ENCODE results near the gene CEP128. TPM values are rescaled to one million over a fixed set of nuclear protein-coding genes. Genes with fewer than 3 reads are reported as not detected.

Gene CEP128
- total RNA-seq, 5 donors from 2014 or later (not counting 1 experiment from before 2014, with no cell fraction given) = 12.6 to 24.8 (median 15.2) TPM

- H3K27me3 Mint-ChIP-seq = no peaks in the 10 kb centered on the region
- peaks cover 13 to 19% (median 18%) of the 10 kb centered on the region in 3 donors for H3K4me1 Mint-ChIP-seq
- no peak for ATAC-seq (replicated peaks in 1 of 4)
Measured at GRCh38 chr14:80981673-80982072, 40.1 kb upstream of the CEP128 start.

GRCh38 chr14:80981156-80981555 is 39.6 kb upstream of the CEP128 start:
- Histone ChIP-seq H3K27me3 (replicated peaks in 1 of 2; ENCODE audit: control insufficient read depth in 2 of 2, extremely low read depth in 1 of 2, insufficient read depth in 2 of 2, low read length in 1 of 2) (no peaks in the 10 kb centered on the region), H3K4me3 (ENCODE audit: control insufficient read depth in 1 of 2, extremely low read depth in 1 of 2, low read length in 1 of 2) (no peak overlapping the region), H3K4me1 (ENCODE audit: control insufficient read depth in 1 of 2, extremely low read depth in 1 of 2, insufficient read depth in 2 of 2, low read length in 2 of 2) (peaks cover 2 to 6% of the 10 kb centered on the region in 2 experiments), H3K27ac (ENCODE audit: low read length) (no peak overlapping the region), H3K36me3 (ENCODE audit: control insufficient read depth in 2 of 2, extremely low read depth in 1 of 2, insufficient read depth in 1 of 2, low read length in 1 of 2) (no peaks in the 10 kb centered on the region), H3K9me3 (no peaks in the 10 kb centered on the region)
- Mint-ChIP-seq H3K27me3 (no peaks in the 10 kb centered on the region), H3K27ac (no peak overlapping the region), H3K4me3 (no peak overlapping the region), H3K36me3 (no peaks in the 10 kb centered on the region), H3K4me1 (peaks cover 13 to 19% (median 18%) of the 10 kb centered on the region in 3 donors), H3K9me3 (no peaks in the 10 kb centered on the region)
- POLR2A ChIA-PET = interaction anchor here in 1 of 2 donors (0.7 kb wide), 1 partner anchor 21 kb away, joined by 3 read pairs; no protein-coding TSS in a partner anchor
- 83% methylated on average over 3 of the region's 3 CpGs for WGBS (ENCODE audit: insufficient coverage)
- ATAC-seq (replicated peaks in 1 of 4) (no peak), DNase-seq (no peak)
- CTCF ChIA-PET = interaction anchor here in 1 of 2 donors (1.5 kb wide), 1 partner anchor 15 kb away, joined by 5 read pairs; no protein-coding TSS in a partner anchor

More at GRCh38 chr14:80981673-80982072, 40.1 kb upstream of the CEP128 start:
- Histone ChIP-seq H3K36me3 (ENCODE audit: control insufficient read depth in 2 of 2, extremely low read depth in 1 of 2, insufficient read depth in 1 of 2, low read length in 1 of 2) (no peaks in the 10 kb centered on the region), H3K4me3 (ENCODE audit: control insufficient read depth in 1 of 2, extremely low read depth in 1 of 2, low read length in 1 of 2) (no peak overlapping the region), H3K9me3 (no peaks in the 10 kb centered on the region), H3K4me1 (ENCODE audit: control insufficient read depth in 1 of 2, extremely low read depth in 1 of 2, insufficient read depth in 2 of 2, low read length in 2 of 2) (peaks cover 2 to 6% of the 10 kb centered on the region in 2 experiments), H3K27me3 (replicated peaks in 1 of 2; ENCODE audit: control insufficient read depth in 2 of 2, extremely low read depth in 1 of 2, insufficient read depth in 2 of 2, low read length in 1 of 2) (no peaks in the 10 kb centered on the region), H3K27ac (ENCODE audit: low read length) (no peak overlapping the region)
- no peaks in the 10 kb centered on the region for H3K36me3 Mint-ChIP-seq
- no peak overlapping the region for H3K27ac Mint-ChIP-seq
- CTCF ChIA-PET = interaction anchor here in 1 of 2 donors (1.5 kb wide), 1 partner anchor 15 kb away, joined by 5 read pairs; no protein-coding TSS in a partner anchor
- H3K4me3 Mint-ChIP-seq = no peak overlapping the region
- no peak for DNase-seq
- POLR2A ChIA-PET = no interaction called here
- no peaks in the 10 kb centered on the region for H3K9me3 Mint-ChIP-seq
- WGBS (ENCODE audit: insufficient coverage) = 86% methylated on average over 2 of the region's 7 CpGs

DNA sequence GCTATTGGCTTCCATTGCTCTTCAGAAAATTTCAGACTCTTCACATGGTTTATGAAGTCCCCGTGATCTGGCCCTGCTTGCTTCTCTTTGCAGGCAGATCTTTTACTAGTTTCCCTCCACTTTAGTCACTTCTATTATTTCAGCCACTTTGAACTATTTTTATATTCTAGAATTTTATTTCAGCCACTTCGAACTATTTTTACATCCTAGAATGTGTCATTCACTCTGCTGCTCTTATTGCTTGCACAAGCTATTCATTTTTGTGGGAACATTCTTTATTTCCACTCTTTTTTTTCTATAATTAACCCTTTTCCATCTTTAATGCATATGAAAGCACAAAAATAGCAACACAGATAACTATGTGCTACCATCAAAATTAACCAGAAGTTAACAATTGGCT is 38.4 kb upstream of the CEP128 start:
- Histone ChIP-seq H3K27ac (ENCODE audit: low read length) (no peak overlapping the region), H3K4me1 (ENCODE audit: control insufficient read depth in 1 of 2, extremely low read depth in 1 of 2, insufficient read depth in 2 of 2, low read length in 2 of 2) (peaks cover 2 to 6% of the 10 kb centered on the region in 2 experiments), H3K9me3 (no peaks in the 10 kb centered on the region), H3K4me3 (ENCODE audit: control insufficient read depth in 1 of 2, extremely low read depth in 1 of 2, low read length in 1 of 2) (no peak overlapping the region), H3K27me3 (replicated peaks in 1 of 2; ENCODE audit: control insufficient read depth in 2 of 2, extremely low read depth in 1 of 2, insufficient read depth in 2 of 2, low read length in 1 of 2) (no peaks in the 10 kb centered on the region), H3K36me3 (ENCODE audit: control insufficient read depth in 2 of 2, extremely low read depth in 1 of 2, insufficient read depth in 1 of 2, low read length in 1 of 2) (no peaks in the 10 kb centered on the region)
- H3K9me3 Mint-ChIP-seq = no peaks in the 10 kb centered on the region
- H3K4me3 Mint-ChIP-seq = no peak overlapping the region
- ATAC-seq (replicated peaks in 1 of 4) (no peak), DNase-seq (no peak)
- no peaks in the 10 kb centered on the region for H3K36me3 Mint-ChIP-seq
- POLR2A ChIA-PET = no interaction called here
- H3K27me3 Mint-ChIP-seq = peaks cover 0 to 2% of the 10 kb centered on the region in 2 donors
- 100% methylated on average over 2 of the region's 2 CpGs for WGBS (ENCODE audit: insufficient coverage)
- H3K27ac Mint-ChIP-seq = no peak overlapping the region
- H3K4me1 Mint-ChIP-seq = peaks cover 13 to 19% (median 18%) of the 10 kb centered on the region in 3 donors
- CTCF ChIA-PET = interaction anchor here in 1 of 2 donors (1.5 kb wide), 1 partner anchor 16 kb away, joined by 5 read pairs; no protein-coding TSS in a partner anchor

- peaks cover 20 to 26% (median 25%) of the 10 kb centered on the region in 3 donors for H3K4me1 Mint-ChIP-seq
- 13% methylated on average over 2 of the region's 2 CpGs for WGBS (ENCODE audit: insufficient coverage)
- H3K27me3 Mint-ChIP-seq = peaks cover 2 to 3% of the 10 kb centered on the region in 2 donors
- DNase-seq = peak in 9 of 35 experiments; percentile 4 to 19 (median 9)
- no peak overlapping the region for H3K4me3 ChIP-seq (ENCODE audit: control insufficient read depth in 1 of 2, extremely low read depth in 1 of 2, low read length in 1 of 2)
- no peak overlapping the region for H3K4me3 Mint-ChIP-seq
- no peak overlapping the region for H3K27ac ChIP-seq (ENCODE audit: low read length)
- no peaks in the 10 kb centered on the region for H3K36me3 ChIP-seq (ENCODE audit: control insufficient read depth in 2 of 2, extremely low read depth in 1 of 2, insufficient read depth in 1 of 2, low read length in 1 of 2)
- no peaks in the 10 kb centered on the region for H3K36me3 Mint-ChIP-seq
- no peaks in the 10 kb centered on the region for H3K9me3 Mint-ChIP-seq
- peak; percentile 71 to 91 (median 78) for ATAC-seq (replicated peaks in 1 of 4)
- H3K9me3 ChIP-seq = no peaks in the 10 kb centered on the region
- peak overlapping the region in 1 of 2 donors; percentile 51 for H3K27ac Mint-ChIP-seq
- ChIA-PET POLR2A (interaction anchor here in 1 of 2 donors (0.6 to 1.5 kb wide), 2 partner anchors 14 to 241 kb away, joined by 3 to 7 read pairs; no protein-coding TSS in a partner anchor), CTCF (interaction anchor here (0.7 to 2.7 kb wide), 7 partner anchors 9 to 36 kb away, joined by 3 to 32 read pairs (median 5); partner anchors contain the start of gene TSHR (in 1 of the 2))
- H3K27me3 ChIP-seq (replicated peaks in 1 of 2; ENCODE audit: control insufficient read depth in 2 of 2, extremely low read depth in 1 of 2, insufficient read depth in 2 of 2, low read length in 1 of 2) = no peaks in the 10 kb centered on the region
- H3K4me1 ChIP-seq (ENCODE audit: control insufficient read depth in 1 of 2, extremely low read depth in 1 of 2, insufficient read depth in 2 of 2, low read length in 2 of 2) = peaks cover 2 to 6% of the 10 kb centered on the region in 2 experiments
Measured at GRCh38 chr14:80978403-80978802, 36.9 kb upstream of the CEP128 start.

DNA sequence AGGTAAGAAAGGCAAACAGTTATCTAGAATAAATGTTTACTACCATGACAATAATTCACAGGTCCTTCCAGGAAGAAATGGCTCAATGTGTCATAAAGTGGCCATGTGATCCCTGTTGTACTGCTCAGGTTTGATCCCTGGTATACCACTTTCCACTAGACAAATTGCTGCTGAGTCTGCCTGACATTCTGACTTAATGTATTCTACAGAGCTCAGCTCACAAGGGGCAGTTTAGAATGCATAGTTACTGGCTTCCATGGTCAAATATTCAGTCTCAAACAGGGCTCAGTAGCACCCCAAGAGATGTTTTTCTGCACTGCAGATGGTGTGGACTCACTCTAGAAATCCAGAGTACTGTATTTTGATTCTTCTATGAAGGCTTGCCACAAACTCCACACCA is 35.7 kb upstream of the CEP128 start:
- Mint-ChIP-seq H3K9me3 (no peaks in the 10 kb centered on the region), H3K27ac (no peak overlapping the region), H3K27me3 (peaks cover 2 to 3% of the 10 kb centered on the region in 2 donors), H3K4me3 (no peak overlapping the region), H3K36me3 (no peaks in the 10 kb centered on the region), H3K4me1 (peaks cover 22 to 35% (median 26%) of the 10 kb centered on the region in 3 donors)
- H3K4me3 ChIP-seq (ENCODE audit: control insufficient read depth in 1 of 2, extremely low read depth in 1 of 2, low read length in 1 of 2) = no peak overlapping the region
- H3K27ac ChIP-seq (ENCODE audit: low read length) = no peak overlapping the region
- CTCF ChIA-PET = interaction anchor here (0.6 to 2.7 kb wide), 8 partner anchors 9 to 75 kb away, joined by 3 to 32 read pairs (median 4); partner anchors contain the start of gene TSHR (in 1 of the 2)
- no peaks in the 10 kb centered on the region for H3K9me3 ChIP-seq
- POLR2A ChIA-PET = interaction anchor here in 1 of 2 donors (0.6 to 1.5 kb wide), 2 partner anchors 35 to 242 kb away, joined by 3 to 4 read pairs; no protein-coding TSS in a partner anchor
- ATAC-seq (replicated peaks in 1 of 4) = no peak
- no peaks in the 10 kb centered on the region for H3K36me3 ChIP-seq (ENCODE audit: control insufficient read depth in 2 of 2, extremely low read depth in 1 of 2, insufficient read depth in 1 of 2, low read length in 1 of 2)
- H3K27me3 ChIP-seq (replicated peaks in 1 of 2; ENCODE audit: control insufficient read depth in 2 of 2, extremely low read depth in 1 of 2, insufficient read depth in 2 of 2, low read length in 1 of 2) = no peaks in the 10 kb centered on the region
- peaks cover 2 to 6% of the 10 kb centered on the region in 2 experiments for H3K4me1 ChIP-seq (ENCODE audit: control insufficient read depth in 1 of 2, extremely low read depth in 1 of 2, insufficient read depth in 2 of 2, low read length in 2 of 2)
- DNase-seq = no peak

DNA sequence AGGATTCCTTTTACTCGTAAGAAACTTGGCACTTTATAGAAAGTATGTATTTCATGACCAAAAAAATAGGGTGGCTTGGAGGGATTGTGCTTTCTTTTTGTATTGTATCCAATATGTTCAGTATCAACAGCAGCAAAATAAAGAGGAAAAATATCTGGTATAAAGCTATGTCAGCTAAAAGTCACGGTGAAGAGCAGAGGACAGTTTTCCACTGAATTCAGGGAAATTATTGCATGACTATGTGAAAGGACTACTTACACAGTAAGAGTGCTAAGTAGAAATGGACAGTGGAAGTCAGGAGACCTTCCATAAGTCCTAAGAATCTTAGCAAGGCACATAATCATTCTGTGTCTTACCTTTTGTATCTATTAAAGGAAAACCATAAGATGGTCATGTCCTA is 33.1 kb upstream of the CEP128 start:
- Mint-ChIP-seq H3K36me3 (no peaks in the 10 kb centered on the region), H3K27me3 (peaks cover 2 to 3% of the 10 kb centered on the region in 2 donors), H3K9me3 (no peaks in the 10 kb centered on the region), H3K27ac (no peak overlapping the region), H3K4me1 (peaks cover 22 to 35% (median 26%) of the 10 kb centered on the region in 3 donors), H3K4me3 (no peak overlapping the region)
- Histone ChIP-seq H3K9me3 (no peaks in the 10 kb centered on the region), H3K4me3 (ENCODE audit: control insufficient read depth in 1 of 2, extremely low read depth in 1 of 2, low read length in 1 of 2) (no peak overlapping the region), H3K36me3 (ENCODE audit: control insufficient read depth in 2 of 2, extremely low read depth in 1 of 2, insufficient read depth in 1 of 2, low read length in 1 of 2) (no peaks in the 10 kb centered on the region), H3K4me1 (ENCODE audit: control insufficient read depth in 1 of 2, extremely low read depth in 1 of 2, insufficient read depth in 2 of 2, low read length in 2 of 2) (peaks cover 2 to 6% of the 10 kb centered on the region in 2 experiments), H3K27ac (ENCODE audit: low read length) (no peak overlapping the region), H3K27me3 (replicated peaks in 1 of 2; ENCODE audit: control insufficient read depth in 2 of 2, extremely low read depth in 1 of 2, insufficient read depth in 2 of 2, low read length in 1 of 2) (no peaks in the 10 kb centered on the region)
- ChIA-PET POLR2A (no interaction called here), CTCF (interaction anchor here (0.6 to 3.4 kb wide), 5 partner anchors 9 to 565 kb away, joined by 3 to 37 read pairs (median 9); no protein-coding TSS in a partner anchor)
- WGBS (ENCODE audit: insufficient coverage) = 71% methylated on average over 1 of the region's 2 CpGs
- DNase-seq (no peak), ATAC-seq (replicated peaks in 1 of 4) (no peak)
